WTC11 (cell line): ENCODE measurements around the gene CSNK2A1. TPM values are rescaled to one million over a fixed set of nuclear protein-coding genes. Genes with fewer than 3 reads are reported as not detected.

Experiments
- ATAC-seq: fragments of 200-7000 bp; cut with Tn5 transposase; 2 replicates; pipeline ENCODE4 v1.10.0; 2021; ENCODE audit warnings: mild to moderate bottlenecking, moderate library complexity
- CTCF ChIA-PET: fragments of 300-600 bp; sonication (Branson Sonifier 250); formaldehyde crosslinking; loops from one replicate; lab custom pipeline; 2021; ENCODE audit warnings: antibody characterized with exemption; lab: Charles Lee
- POLR2A ChIA-PET: fragments of 350-600 bp; sonication (Branson Sonifier 250); formaldehyde crosslinking; loops from one replicate; lab custom pipeline; 2021; ENCODE audit warnings: antibody characterized with exemption; lab: Charles Lee
- DNase-seq: peaks from one replicate; pipeline ENCODE4 v3.0.0; 2021; ENCODE audit warnings: low spot score
- H3K27ac Mint-ChIP-seq: 2 replicates; pipeline ENCODE4 v1.8.0; 2021; ENCODE audit warnings: mixed read lengths
- H3K27me3 Mint-ChIP-seq: 2 replicates; pipeline ENCODE4 v1.8.0; 2021; ENCODE audit warnings: low read depth, mild to moderate bottlenecking, moderate library complexity, mixed read lengths
- H3K36me3 Mint-ChIP-seq: 2 replicates; pipeline ENCODE4 v1.8.0; 2021; ENCODE audit warnings: mixed read lengths
- H3K4me1 Mint-ChIP-seq: 2 replicates; pipeline ENCODE4 v1.8.0; 2022; ENCODE audit warnings: mixed read lengths
- H3K4me3 Mint-ChIP-seq: 2 replicates; pipeline ENCODE4 v1.8.0; 2021; ENCODE audit warnings: mild to moderate bottlenecking, moderate library complexity, mixed read lengths
- H3K9me3 Mint-ChIP-seq: 2 replicates; pipeline ENCODE4 v1.8.0; 2021; ENCODE audit warnings: mixed read lengths
- ATF3 ChIP-seq: sonication (generic); formaldehyde crosslinking; conservative IDR thresholded peaks from 2 replicates; pipeline ENCODE4 v1.8.1; 2022; ENCODE audit warnings: mild to moderate bottlenecking, missing genetic modification reagents
- CBFB ChIP-seq: sonication (generic); formaldehyde crosslinking; IDR thresholded peaks from 2 replicates; pipeline ENCODE4 v1.8.1; 2022; ENCODE audit warnings: mild to moderate bottlenecking, low read depth, missing genetic modification reagents
- ETV6 ChIP-seq: sonication (generic); formaldehyde crosslinking; IDR thresholded peaks from 2 replicates; pipeline ENCODE4 v1.8.1; 2022; ENCODE audit warnings: mild to moderate bottlenecking, missing genetic modification reagents
- FOXJ3 ChIP-seq: sonication (generic); formaldehyde crosslinking; IDR thresholded peaks from 2 replicates; pipeline ENCODE4 v1.9.0; 2021; ENCODE audit warnings: missing genetic modification reagents, mild to moderate bottlenecking, borderline replicate concordance
- FOXK1 ChIP-seq: sonication (generic); formaldehyde crosslinking; IDR thresholded peaks from 2 replicates; pipeline ENCODE4 v1.8.0; 2022; ENCODE audit warnings: mild to moderate bottlenecking, moderate library complexity, missing genetic modification reagents
- FOXP1 ChIP-seq: sonication (generic); formaldehyde crosslinking; IDR thresholded peaks from 2 replicates; pipeline ENCODE4 v1.8.0; 2022; ENCODE audit warnings: missing genetic modification reagents, mild to moderate bottlenecking, moderate library complexity, borderline replicate concordance
- NFE2L1 ChIP-seq: sonication (generic); formaldehyde crosslinking; IDR thresholded peaks from 2 replicates; pipeline ENCODE4 v1.8.1; 2023; ENCODE audit warnings: missing genetic modification reagents
- NR2C2 ChIP-seq: sonication (generic); formaldehyde crosslinking; IDR thresholded peaks from 2 replicates; pipeline ENCODE4 v1.8.0; 2022; ENCODE audit warnings: mild to moderate bottlenecking, missing genetic modification reagents
- SMAD3 ChIP-seq: sonication (generic); formaldehyde crosslinking; IDR thresholded peaks from 2 replicates; pipeline ENCODE4 v1.8.0; 2022; ENCODE audit warnings: missing genetic modification reagents, mild to moderate bottlenecking, borderline replicate concordance
- TEAD4 ChIP-seq: sonication (generic); formaldehyde crosslinking; IDR thresholded peaks from 2 replicates; pipeline ENCODE4 v1.8.0; 2022; ENCODE audit warnings: mild to moderate bottlenecking, missing genetic modification reagents
- ZNF263 ChIP-seq: sonication (generic); formaldehyde crosslinking; IDR thresholded peaks from 2 replicates; pipeline ENCODE4 v1.8.1; 2022; ENCODE audit warnings: low read depth, mild to moderate bottlenecking, moderate library complexity, missing genetic modification reagents
- ZNF317 ChIP-seq: sonication (generic); formaldehyde crosslinking; IDR thresholded peaks from 2 replicates; pipeline ENCODE4 v1.8.1; 2023; ENCODE audit warnings: low read depth, mild to moderate bottlenecking, moderate library complexity, missing genetic modification reagents, borderline replicate concordance
- ZNF416 ChIP-seq: fragments of 250-450 bp; sonication (Bioruptor Pico); IDR thresholded peaks from 2 replicates; pipeline ENCODE4 v1.9.0; 2021; ENCODE audit warnings: mild to moderate bottlenecking, inconsistent platforms
- ZNF532 ChIP-seq: fragments of 250-450 bp; sonication (Bioruptor Pico); IDR thresholded peaks from 2 replicates; pipeline ENCODE4 v1.9.0; 2021; ENCODE audit warnings: mild to moderate bottlenecking, borderline replicate concordance
- total RNA-seq: library from RNA; stranded (reverse); gene quantifications from 3 replicates; pipeline ENCODE4 v1.2.3, GENCODE V29; 2021
- TF ChIP-seq, protein P1 (sequence below): fragments of 250-450 bp; sonication (Bioruptor Pico); IDR thresholded peaks from 2 replicates; pipeline ENCODE4 v1.8.0; 2021; ENCODE audit warnings: mild to moderate bottlenecking
- TF ChIP-seq, protein P2 (sequence below): sonication (generic); formaldehyde crosslinking; IDR thresholded peaks from 2 replicates; pipeline ENCODE4 v1.8.1; 2022; ENCODE audit warnings: mild to moderate bottlenecking, moderate library complexity, missing genetic modification reagents
- TF ChIP-seq, protein P3 (sequence below): sonication (generic); formaldehyde crosslinking; IDR thresholded peaks from 2 replicates; pipeline ENCODE4 v1.8.1; 2023; ENCODE audit warnings: mild to moderate bottlenecking, missing genetic modification reagents
- TF ChIP-seq, protein P4 (sequence below): sonication (generic); formaldehyde crosslinking; IDR thresholded peaks from 2 replicates; pipeline ENCODE4 v1.8.1; 2023; ENCODE audit warnings: mild to moderate bottlenecking, missing genetic modification reagents
- TF ChIP-seq, protein P5 (sequence below): sonication (generic); formaldehyde crosslinking; IDR thresholded peaks from 2 replicates; pipeline ENCODE4 v1.8.0; 2022; ENCODE audit warnings: mild to moderate bottlenecking, missing genetic modification reagents

CSNK2A1 gene
- total RNA-seq, 1 experiment from 2014 or later = 235 TPM

- no peaks in the 10 kb centered on the region for H3K9me3 Mint-ChIP-seq
- no peak for TF ChIP-seq NR2C2 (CRISPR knock-in tag)
- TF ChIP-seq, protein P1, sequence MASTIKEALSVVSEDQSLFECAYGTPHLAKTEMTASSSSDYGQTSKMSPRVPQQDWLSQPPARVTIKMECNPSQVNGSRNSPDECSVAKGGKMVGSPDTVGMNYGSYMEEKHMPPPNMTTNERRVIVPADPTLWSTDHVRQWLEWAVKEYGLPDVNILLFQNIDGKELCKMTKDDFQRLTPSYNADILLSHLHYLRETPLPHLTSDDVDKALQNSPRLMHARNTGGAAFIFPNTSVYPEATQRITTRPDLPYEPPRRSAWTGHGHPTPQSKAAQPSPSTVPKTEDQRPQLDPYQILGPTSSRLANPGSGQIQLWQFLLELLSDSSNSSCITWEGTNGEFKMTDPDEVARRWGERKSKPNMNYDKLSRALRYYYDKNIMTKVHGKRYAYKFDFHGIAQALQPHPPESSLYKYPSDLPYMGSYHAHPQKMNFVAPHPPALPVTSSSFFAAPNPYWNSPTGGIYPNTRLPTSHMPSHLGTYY (CRISPR knock-in tag) = no peak
- TF ChIP-seq FOXJ3 (CRISPR knock-in tag) = no peak
- TF ChIP-seq FOXP1 (CRISPR knock-in tag) = no peak
- TF ChIP-seq FOXK1 (CRISPR knock-in tag) = no peak
- no peak for TF ChIP-seq SMAD3 (CRISPR knock-in tag)
- TF ChIP-seq, protein P2, sequence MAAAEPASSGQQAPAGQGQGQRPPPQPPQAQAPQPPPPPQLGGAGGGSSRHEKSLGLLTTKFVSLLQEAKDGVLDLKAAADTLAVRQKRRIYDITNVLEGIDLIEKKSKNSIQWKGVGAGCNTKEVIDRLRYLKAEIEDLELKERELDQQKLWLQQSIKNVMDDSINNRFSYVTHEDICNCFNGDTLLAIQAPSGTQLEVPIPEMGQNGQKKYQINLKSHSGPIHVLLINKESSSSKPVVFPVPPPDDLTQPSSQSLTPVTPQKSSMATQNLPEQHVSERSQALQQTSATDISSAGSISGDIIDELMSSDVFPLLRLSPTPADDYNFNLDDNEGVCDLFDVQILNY = no peak
- no peak for TF ChIP-seq NFE2L1
- TF ChIP-seq ZNF317 (CRISPR knock-in tag) = no peak
- no peak for TF ChIP-seq ZNF532 (CRISPR knock-in tag)
- TF ChIP-seq ATF3 (CRISPR knock-in tag) = no peak
- no peak for TF ChIP-seq CBFB (CRISPR knock-in tag)
- TF ChIP-seq, protein P3, sequence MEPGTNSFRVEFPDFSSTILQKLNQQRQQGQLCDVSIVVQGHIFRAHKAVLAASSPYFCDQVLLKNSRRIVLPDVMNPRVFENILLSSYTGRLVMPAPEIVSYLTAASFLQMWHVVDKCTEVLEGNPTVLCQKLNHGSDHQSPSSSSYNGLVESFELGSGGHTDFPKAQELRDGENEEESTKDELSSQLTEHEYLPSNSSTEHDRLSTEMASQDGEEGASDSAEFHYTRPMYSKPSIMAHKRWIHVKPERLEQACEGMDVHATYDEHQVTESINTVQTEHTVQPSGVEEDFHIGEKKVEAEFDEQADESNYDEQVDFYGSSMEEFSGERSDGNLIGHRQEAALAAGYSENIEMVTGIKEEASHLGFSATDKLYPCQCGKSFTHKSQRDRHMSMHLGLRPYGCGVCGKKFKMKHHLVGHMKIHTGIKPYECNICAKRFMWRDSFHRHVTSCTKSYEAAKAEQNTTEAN = no peak
- no peak for TF ChIP-seq ETV6 (CRISPR knock-in tag)
- TF ChIP-seq ZNF416 (CRISPR knock-in tag) = no peak
- TF ChIP-seq ZNF263 (CRISPR knock-in tag) = no peak
- TF ChIP-seq, protein P4, sequence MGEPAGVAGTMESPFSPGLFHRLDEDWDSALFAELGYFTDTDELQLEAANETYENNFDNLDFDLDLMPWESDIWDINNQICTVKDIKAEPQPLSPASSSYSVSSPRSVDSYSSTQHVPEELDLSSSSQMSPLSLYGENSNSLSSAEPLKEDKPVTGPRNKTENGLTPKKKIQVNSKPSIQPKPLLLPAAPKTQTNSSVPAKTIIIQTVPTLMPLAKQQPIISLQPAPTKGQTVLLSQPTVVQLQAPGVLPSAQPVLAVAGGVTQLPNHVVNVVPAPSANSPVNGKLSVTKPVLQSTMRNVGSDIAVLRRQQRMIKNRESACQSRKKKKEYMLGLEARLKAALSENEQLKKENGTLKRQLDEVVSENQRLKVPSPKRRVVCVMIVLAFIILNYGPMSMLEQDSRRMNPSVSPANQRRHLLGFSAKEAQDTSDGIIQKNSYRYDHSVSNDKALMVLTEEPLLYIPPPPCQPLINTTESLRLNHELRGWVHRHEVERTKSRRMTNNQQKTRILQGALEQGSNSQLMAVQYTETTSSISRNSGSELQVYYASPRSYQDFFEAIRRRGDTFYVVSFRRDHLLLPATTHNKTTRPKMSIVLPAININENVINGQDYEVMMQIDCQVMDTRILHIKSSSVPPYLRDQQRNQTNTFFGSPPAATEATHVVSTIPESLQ = no peak
- no peak for TF ChIP-seq TEAD4
- TF ChIP-seq, protein P5, sequence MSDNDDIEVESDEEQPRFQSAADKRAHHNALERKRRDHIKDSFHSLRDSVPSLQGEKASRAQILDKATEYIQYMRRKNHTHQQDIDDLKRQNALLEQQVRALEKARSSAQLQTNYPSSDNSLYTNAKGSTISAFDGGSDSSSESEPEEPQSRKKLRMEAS (CRISPR knock-in tag) = no peak
- ChIA-PET CTCF (interaction anchor here (0.8 to 6.1 kb wide), 11 partner anchors 12 to 307 kb away, joined by 3 to 66 read pairs (median 7); partner anchors contain the start of genes RBCK1, TBC1D20 and TRIB3), POLR2A (interaction anchor here (1.6 kb wide), 1 partner anchor 25 kb away, joined by 5 read pairs; no protein-coding TSS in a partner anchor)
- H3K4me1 Mint-ChIP-seq = peaks cover 23% of the 10 kb centered on the region
- peaks cover 28% of the 10 kb centered on the region for H3K36me3 Mint-ChIP-seq
- ATAC-seq = no peak
- no peak overlapping the region for H3K4me3 Mint-ChIP-seq
- peaks cover 46% of the 10 kb centered on the region for H3K27me3 Mint-ChIP-seq
- no peak overlapping the region for H3K27ac Mint-ChIP-seq
- no peak for DNase-seq
These were observed 111.4 kb downstream of the CSNK2A1 start for GRCh38 chr20:432208-432607.
